Measurements from ENCODE around the gene FXYD5. TPM values are rescaled to one million over a fixed set of nuclear protein-coding genes. Genes with fewer than 3 reads are reported as not detected.

The FXYD5 gene
- total RNA-seq, 1 experiment from 2014 or later, result 100 TPM

DNA sequence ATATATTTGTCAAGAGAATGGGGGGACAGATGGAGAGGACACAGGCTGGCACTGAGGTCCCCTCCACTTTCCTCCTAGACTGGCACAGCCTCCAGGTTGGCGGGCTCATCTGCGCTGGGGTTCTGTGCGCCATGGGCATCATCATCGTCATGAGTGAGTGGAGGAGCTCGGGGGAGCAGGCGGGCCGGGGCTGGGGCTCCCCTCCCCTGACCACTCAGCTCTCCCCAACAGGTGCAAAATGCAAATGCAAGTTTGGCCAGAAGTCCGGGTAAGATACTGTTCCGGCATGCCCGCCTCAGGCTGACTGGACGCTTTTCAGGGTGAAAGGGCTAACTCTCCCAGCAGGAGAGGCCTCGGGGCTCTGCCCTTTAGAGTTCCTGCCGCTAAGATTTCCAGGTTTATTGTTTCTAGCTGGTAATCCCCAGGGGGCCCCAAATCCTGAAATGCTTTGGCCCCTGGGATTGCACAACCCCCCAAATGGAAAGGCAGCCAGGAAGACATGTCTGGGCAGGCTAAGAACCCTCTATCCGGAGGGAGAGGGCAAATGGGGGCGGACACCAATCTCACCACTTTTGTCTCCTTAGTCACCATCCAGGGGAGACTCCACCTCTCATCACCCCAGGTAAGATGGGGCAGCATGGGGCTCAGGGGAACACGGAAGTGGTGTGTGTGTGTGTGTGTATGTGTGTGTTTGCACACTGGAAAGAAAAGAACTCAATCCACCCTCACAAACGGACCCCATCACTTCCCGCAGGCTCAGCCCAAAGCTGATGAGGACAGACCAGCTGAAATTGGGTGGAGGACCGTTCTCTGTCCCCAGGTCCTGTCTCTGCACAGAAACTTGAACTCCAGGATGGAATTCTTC lies 31.6 kb upstream of the FXYD5 start:
- peak overlapping the region in 2 of 3 experiments; percentile 27 to 89; a peak in 3 of 7 replicates for H3K27ac Mint-ChIP-seq

More for the DNA sequence above, 31.6 kb upstream of the FXYD5 start:
- H3K9me3 ChIP-seq (ENCODE audit: control insufficient read depth, low read depth, low read length), result no peaks in the 10 kb centered on the region
- no peak overlapping the region for H3K9ac ChIP-seq (ENCODE audit: extremely low read depth, insufficient read length, low read length)
- H2BK120ac ChIP-seq (ENCODE audit: low read depth, low read length, poor library complexity, severe bottlenecking), result no peak overlapping the region
- H3K14ac ChIP-seq (ENCODE audit: insufficient read depth, low read length), result 0 out of 2 replicates have a peak overlapping the region, but pooled peaks have one; percentile 20
- no peak overlapping the region for H3K4ac ChIP-seq (ENCODE audit: low read depth, low read length)
- TF ChIP-seq, protein P1, sequence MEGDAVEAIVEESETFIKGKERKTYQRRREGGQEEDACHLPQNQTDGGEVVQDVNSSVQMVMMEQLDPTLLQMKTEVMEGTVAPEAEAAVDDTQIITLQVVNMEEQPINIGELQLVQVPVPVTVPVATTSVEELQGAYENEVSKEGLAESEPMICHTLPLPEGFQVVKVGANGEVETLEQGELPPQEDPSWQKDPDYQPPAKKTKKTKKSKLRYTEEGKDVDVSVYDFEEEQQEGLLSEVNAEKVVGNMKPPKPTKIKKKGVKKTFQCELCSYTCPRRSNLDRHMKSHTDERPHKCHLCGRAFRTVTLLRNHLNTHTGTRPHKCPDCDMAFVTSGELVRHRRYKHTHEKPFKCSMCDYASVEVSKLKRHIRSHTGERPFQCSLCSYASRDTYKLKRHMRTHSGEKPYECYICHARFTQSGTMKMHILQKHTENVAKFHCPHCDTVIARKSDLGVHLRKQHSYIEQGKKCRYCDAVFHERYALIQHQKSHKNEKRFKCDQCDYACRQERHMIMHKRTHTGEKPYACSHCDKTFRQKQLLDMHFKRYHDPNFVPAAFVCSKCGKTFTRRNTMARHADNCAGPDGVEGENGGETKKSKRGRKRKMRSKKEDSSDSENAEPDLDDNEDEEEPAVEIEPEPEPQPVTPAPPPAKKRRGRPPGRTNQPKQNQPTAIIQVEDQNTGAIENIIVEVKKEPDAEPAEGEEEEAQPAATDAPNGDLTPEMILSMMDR (conservative IDR thresholded peaks at IDR 0.05), result no peak
- H3T11ph ChIP-seq (ENCODE audit: low read length), result no peak overlapping the region
- no peaks in the 10 kb centered on the region for H3K27me3 ChIP-seq (ENCODE audit: insufficient read depth, low read length)
- H2BK20ac ChIP-seq (ENCODE audit: low read depth, low read length, poor library complexity, severe bottlenecking), result no peak overlapping the region
- Mint-ChIP-seq H3K4me1 (peaks cover 31 to 39% of the 10 kb centered on the region in 2 experiments), H3K27me3 (ENCODE audit: low read depth) (peaks cover 3% of the 10 kb centered on the region), H3K4me3 (no peak overlapping the region), H3K9me3 (no peaks in the 10 kb centered on the region), H3K36me3 (ENCODE audit: insufficient read depth in 1 of 3, low read depth in 3 of 3) (no peaks in the 10 kb centered on the region)
- no peaks in the 10 kb centered on the region; the same call in 1 of the 2 replicates for H3K4me1 ChIP-seq (ENCODE audit: insufficient read depth, low read length)
- no peak overlapping the region for H3K23ac ChIP-seq (ENCODE audit: insufficient read length, low read depth, low read length)
- no peak overlapping the region for H2AFZ ChIP-seq (ENCODE audit: low read length)
- DNase-seq, result no peak
- H3K18ac ChIP-seq (ENCODE audit: insufficient read length, low read depth, low read length), result no peak overlapping the region
- no peak overlapping the region for H3K4me2 ChIP-seq (ENCODE audit: insufficient read depth, insufficient read length, low read length)
- no peak overlapping the region for H4K91ac ChIP-seq (ENCODE audit: insufficient read length, low read depth, low read length)
- H3K79me1 ChIP-seq (ENCODE audit: insufficient read depth, low read depth, low read length, poor library complexity, severe bottlenecking), result no peaks in the 10 kb centered on the region
- no peak overlapping the region for H3K27ac ChIP-seq (ENCODE audit: insufficient read length, low read depth, low read length)
- no peak overlapping the region for H2BK5ac ChIP-seq (ENCODE audit: insufficient read length, low read length)
- H3K56ac ChIP-seq (ENCODE audit: insufficient read length, low read depth, low read length), result no peak overlapping the region
- no peaks in the 10 kb centered on the region for H4K20me1 ChIP-seq (ENCODE audit: control insufficient read depth, insufficient read depth, insufficient read length)
- H3K23me2 ChIP-seq (ENCODE audit: insufficient read length, low read depth, low read length, poor library complexity, severe bottlenecking), result no peaks in the 10 kb centered on the region
- no peak overlapping the region for H2BK12ac ChIP-seq (ENCODE audit: insufficient read length, low read depth, low read length)
- H2AK5ac ChIP-seq (ENCODE audit: insufficient read length, low read length), result no peak overlapping the region
- no peaks in the 10 kb centered on the region for H3K79me2 ChIP-seq (ENCODE audit: insufficient read depth, low read length)
- H4K5ac ChIP-seq (ENCODE audit: insufficient read length, low read depth, low read length), result no peak overlapping the region
- WGBS (ENCODE audit: extremely low coverage, insufficient read length, low lambda C conversion rate), result no CpG with 5 or more reads among the region's 19 CpGs
- H4K8ac ChIP-seq (replicated peaks; ENCODE audit: insufficient read length, low read depth, low read length), result no peak overlapping the region
- H2BK15ac ChIP-seq (ENCODE audit: low read depth, low read length), result no peak overlapping the region
